ENCODE measurements around the gene WNT9B.

WNT9B gene

DNA sequence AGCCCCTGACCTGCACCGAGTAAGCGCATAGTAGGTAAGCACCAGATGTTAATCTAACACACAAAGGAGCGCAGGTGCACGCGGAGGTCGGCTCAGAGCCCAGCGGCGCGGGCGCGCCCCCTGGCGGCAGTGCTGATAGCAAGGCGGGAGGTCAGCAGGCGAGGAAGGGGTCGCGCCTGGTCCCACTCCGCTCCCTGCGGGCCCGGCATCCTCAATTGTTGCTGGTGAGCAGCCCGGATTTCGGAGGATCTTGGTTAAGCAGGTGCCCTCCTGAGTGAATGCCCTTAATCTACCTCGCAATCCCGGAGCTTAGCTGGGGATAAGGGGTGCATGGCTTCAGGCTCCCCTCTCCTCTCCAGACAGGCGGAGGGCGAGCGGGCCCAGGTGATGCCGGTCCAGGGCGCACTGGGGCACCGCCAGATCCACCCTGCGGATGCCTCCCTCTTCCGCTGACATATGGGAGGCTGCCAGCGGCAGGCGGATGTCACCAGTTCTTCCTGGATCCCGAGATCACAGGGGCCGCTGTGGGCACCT lies 28.9 kb upstream of the WNT9B start:
- H3K4me3 ChIP-seq (ENCODE audit: low read depth, low read length): no peak overlapping the region
- DNase-seq (ENCODE audit: low read depth): no peak
- TF ChIP-seq, protein P1, sequence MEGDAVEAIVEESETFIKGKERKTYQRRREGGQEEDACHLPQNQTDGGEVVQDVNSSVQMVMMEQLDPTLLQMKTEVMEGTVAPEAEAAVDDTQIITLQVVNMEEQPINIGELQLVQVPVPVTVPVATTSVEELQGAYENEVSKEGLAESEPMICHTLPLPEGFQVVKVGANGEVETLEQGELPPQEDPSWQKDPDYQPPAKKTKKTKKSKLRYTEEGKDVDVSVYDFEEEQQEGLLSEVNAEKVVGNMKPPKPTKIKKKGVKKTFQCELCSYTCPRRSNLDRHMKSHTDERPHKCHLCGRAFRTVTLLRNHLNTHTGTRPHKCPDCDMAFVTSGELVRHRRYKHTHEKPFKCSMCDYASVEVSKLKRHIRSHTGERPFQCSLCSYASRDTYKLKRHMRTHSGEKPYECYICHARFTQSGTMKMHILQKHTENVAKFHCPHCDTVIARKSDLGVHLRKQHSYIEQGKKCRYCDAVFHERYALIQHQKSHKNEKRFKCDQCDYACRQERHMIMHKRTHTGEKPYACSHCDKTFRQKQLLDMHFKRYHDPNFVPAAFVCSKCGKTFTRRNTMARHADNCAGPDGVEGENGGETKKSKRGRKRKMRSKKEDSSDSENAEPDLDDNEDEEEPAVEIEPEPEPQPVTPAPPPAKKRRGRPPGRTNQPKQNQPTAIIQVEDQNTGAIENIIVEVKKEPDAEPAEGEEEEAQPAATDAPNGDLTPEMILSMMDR (conservative IDR thresholded peaks at IDR 0.05; ENCODE audit: low read depth, low read length): peak; percentile 56

- no peak for DNase-seq (ENCODE audit: low read depth)
- TF ChIP-seq, protein P1 (conservative IDR thresholded peaks at IDR 0.05; ENCODE audit: low read depth, low read length): no peak
- H3K4me3 ChIP-seq (ENCODE audit: low read depth, low read length): no peak overlapping the region
Measured at GRCh38 chr17:46823657-46824056, 27.7 kb upstream of the WNT9B start.

GRCh38 chr17:46826116-46826515 lies 25.3 kb upstream of the WNT9B start:
- no peak for DNase-seq (ENCODE audit: low read depth)
- TF ChIP-seq, protein P1 (conservative IDR thresholded peaks at IDR 0.05; ENCODE audit: low read depth, low read length): no peak
- no peak overlapping the region for H3K4me3 ChIP-seq (ENCODE audit: low read depth, low read length)

GRCh38 chr17:46827274-46827673 lies 24.1 kb upstream of the WNT9B start:
- TF ChIP-seq, protein P1 (conservative IDR thresholded peaks at IDR 0.05; ENCODE audit: low read depth, low read length): no peak
- H3K4me3 ChIP-seq (ENCODE audit: low read depth, low read length): no peak overlapping the region
- DNase-seq (ENCODE audit: low read depth): no peak

- H3K4me3 ChIP-seq (ENCODE audit: low read depth, low read length): no peak overlapping the region
- DNase-seq (ENCODE audit: low read depth): no peak
- TF ChIP-seq, protein P1 (conservative IDR thresholded peaks at IDR 0.05; ENCODE audit: low read depth, low read length): no peak
Measured at GRCh38 chr17:46831573-46832330, 19.6 kb upstream of the WNT9B start.

- no peak overlapping the region for H3K4me3 ChIP-seq (ENCODE audit: low read depth, low read length)
- DNase-seq (ENCODE audit: low read depth): no peak
- TF ChIP-seq, protein P1 (conservative IDR thresholded peaks at IDR 0.05; ENCODE audit: low read depth, low read length): no peak
Measured at GRCh38 chr17:46832331-46832821, 19.0 kb upstream of the WNT9B start.

Data from choroid plexus epithelial cell (primary cell).